ENCODE results near the gene ZNF275.
A peak's percentile ranks its signal among the peaks of the same experiment; 100 is the strongest.

ZNF275 gene

DNA sequence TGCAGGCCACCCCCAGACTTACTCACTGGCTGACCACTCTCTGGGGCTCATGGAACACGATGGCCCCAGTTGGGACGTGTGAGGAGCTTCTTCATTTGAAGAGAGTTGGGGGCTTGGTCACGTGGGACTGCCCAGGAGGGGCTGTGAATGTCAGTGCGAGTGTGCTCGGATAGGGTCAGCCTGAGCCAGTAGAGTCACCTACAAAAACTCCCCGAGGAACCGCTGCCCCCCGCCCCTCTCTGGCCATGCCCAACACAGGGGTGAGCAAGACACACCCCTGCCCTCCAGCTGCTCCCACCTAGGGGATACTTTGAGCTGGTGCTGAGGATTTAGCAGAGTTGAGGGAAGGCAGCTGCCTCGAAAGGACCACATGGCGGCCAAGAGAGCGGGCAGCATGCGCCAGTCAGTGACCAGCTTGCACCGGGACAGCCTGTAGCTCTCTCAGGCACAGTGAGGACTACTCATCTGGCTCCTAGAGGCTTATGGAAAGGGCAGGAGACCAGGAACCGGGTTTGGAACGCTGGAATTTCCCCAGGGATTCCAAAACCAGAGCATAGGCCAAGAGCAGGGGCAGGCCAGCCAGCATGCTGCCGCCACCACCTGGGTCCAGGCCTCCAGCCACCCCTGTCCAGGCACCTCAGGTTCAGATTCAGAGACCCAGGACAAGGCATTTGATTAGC is 58.8 kb downstream of the ZNF275 start:
- no peak for ATAC-seq (replicated peaks)
- DNase-seq, result no peak
- Mint-ChIP-seq H3K4me1 (ENCODE audit: low read depth in 2 of 2) (peaks cover 0 to 9% of the 10 kb centered on the region in 2 donors), H3K9me3 (no peaks in the 10 kb centered on the region), H3K4me3 (no peak overlapping the region), H3K27ac (no peak overlapping the region), H3K27me3 (no peaks in the 10 kb centered on the region), H3K36me3 (ENCODE audit: insufficient read depth) (no peaks in the 10 kb centered on the region)

DNA sequence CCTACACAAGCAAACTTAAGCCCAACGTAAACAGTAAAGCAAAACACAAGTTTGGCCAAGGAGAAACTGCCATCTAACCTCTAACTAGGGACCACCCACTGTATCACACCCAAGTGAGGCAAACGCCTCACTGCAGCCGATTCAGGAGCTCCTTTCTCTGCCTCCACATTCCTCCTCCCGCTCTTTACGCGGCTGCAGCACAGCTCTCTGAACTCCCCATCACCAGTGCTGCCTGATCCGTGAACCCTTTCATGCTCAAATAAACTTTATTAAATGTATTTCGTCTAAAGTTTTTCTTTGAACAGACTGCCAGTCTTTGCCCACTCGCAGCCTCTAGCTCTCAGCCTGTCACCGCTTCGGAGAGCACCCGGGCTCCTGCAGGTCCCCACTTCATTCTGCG is 60.7 kb downstream of the ZNF275 start:
- Mint-ChIP-seq H3K9me3 (no peaks in the 10 kb centered on the region), H3K4me1 (ENCODE audit: low read depth in 2 of 2) (peaks cover 0 to 9% of the 10 kb centered on the region in 2 donors), H3K36me3 (ENCODE audit: insufficient read depth) (no peaks in the 10 kb centered on the region), H3K27me3 (no peaks in the 10 kb centered on the region), H3K4me3 (no peak overlapping the region), H3K27ac (no peak overlapping the region)
- DNase-seq (no peak), ATAC-seq (replicated peaks) (no peak)

DNA sequence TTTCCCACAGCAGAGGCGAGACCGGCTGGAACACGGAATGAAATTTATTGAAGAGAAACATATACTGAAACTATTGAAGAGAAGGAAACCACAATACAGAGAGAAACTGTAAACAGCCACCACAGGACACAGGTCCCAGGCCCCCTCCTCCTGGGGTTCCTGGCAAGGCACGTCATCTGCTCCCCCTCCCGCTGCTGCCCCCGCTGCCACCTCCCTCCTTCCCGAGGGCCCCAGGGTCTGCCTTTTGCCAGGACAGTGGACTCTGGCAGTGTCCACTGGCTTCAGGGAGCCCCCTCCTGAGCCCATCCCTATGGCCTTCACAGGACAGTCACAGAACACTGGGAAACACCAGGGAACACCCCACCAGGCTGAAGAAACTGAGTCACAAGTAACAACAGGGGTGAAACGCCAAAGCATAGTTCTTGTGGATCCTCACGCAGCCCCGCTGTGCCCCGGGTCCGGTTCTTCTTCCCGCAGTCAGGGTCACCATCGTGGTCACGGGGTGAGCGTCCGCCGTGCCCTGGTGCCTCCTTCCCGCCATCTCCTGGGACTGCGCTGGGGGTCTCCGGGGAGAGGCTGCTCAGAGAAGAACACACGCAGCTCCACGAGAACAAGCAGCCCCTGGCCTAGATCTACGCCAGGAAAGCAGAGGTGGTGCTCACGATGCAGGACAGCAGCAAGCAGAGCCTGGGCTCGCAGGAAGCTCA is 61.8 kb downstream of the ZNF275 start:
- Mint-ChIP-seq H3K27ac (peak overlapping the region in 1 of 2 donors; percentile 81), H3K4me3 (peak overlapping the region in 1 of 2 donors; percentile 6), H3K36me3 (ENCODE audit: insufficient read depth) (no peaks in the 10 kb centered on the region), H3K4me1 (ENCODE audit: low read depth in 2 of 2) (peaks cover 0 to 9% of the 10 kb centered on the region in 2 donors), H3K27me3 (no peaks in the 10 kb centered on the region), H3K9me3 (no peaks in the 10 kb centered on the region)
- ATAC-seq (replicated peaks), result no peak
- DNase-seq, result no peak

DNA sequence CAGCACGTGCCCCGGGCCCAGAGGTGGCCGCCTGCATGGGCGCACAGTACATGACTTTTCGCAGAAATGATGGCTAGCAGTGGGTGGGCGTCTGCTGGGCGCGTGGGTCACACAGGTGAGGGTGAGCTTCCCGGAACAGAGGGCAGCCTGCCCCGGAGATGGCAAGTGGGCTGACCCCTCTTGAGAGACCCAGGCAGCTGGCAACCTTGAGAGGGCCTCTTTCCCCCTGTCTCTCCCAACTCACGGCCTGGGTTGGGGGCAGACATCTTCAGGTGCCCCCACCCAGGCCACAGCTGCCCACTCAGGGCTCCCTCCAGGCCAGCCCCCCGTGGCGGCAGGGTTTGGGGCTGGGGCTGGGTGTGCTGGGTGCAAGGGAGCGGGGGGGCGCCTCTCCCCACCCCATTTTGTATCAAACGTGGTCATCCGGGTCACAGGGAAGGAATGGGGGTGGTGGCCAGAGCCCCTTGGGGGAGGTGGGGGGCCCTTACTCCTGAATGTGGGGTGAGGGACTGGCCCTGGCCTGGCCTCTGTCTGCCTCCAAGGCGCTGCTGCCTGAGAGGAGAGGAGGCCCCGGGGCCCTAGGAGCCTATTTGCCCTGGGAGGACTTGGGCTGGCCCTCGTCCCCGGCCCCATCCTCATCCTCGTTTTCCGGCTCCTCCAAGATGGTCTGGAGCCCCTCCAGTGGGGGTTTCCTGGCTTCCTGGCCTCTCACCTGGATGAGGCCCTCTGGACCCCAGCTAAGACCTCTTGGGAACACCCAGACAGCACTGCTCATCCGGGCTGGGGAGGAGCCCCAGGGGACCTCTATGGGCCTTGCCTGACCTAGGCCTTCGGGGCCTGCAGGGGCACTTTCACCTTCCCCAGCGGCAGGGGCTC is 62.6 kb downstream of the ZNF275 start:
- Mint-ChIP-seq H3K27ac (no peak overlapping the region), H3K36me3 (ENCODE audit: insufficient read depth) (no peaks in the 10 kb centered on the region), H3K4me3 (no peak overlapping the region), H3K4me1 (ENCODE audit: low read depth in 2 of 2) (peaks cover 0 to 9% of the 10 kb centered on the region in 2 donors), H3K27me3 (no peaks in the 10 kb centered on the region), H3K9me3 (no peaks in the 10 kb centered on the region)
- DNase-seq, result no peak
- no peak for ATAC-seq (replicated peaks)

DNA sequence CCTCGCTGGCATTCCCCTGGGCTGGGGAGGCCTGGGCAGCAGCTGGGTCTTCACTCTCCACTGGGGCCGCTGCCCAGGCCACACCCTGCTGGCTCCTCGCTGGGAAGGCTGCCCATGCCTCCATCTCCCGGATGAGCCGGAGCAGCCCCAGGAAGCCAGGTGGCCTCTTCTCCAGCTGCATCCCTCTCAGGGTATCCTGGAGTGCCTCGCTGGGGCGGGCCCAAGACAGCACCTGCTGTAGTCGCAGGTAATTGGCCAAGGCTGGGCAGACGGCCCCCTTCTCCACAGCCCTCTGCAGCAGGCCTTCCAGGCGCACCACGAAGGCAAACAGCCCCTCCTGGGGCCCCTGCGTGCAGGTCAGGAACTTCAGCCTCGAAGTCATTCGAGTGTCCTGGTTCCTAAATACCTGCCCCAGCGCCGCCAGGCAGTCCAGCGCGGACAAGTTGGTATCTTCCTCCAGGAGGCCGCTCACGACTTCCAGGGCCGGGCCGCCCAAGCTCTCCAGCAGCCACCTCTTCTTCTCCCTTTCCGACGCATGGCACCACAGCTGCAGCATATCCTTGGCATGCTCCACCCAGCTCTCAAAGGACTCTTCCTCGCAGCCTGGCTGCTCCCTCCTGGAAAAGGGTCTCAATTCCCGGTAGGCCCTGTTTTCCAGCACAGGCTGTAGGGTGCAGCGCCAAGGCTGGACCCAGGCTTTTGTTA is 63.5 kb downstream of the ZNF275 start:
- Mint-ChIP-seq H3K9me3 (no peaks in the 10 kb centered on the region), H3K27ac (no peak overlapping the region), H3K27me3 (no peaks in the 10 kb centered on the region), H3K4me3 (no peak overlapping the region), H3K36me3 (ENCODE audit: insufficient read depth) (no peaks in the 10 kb centered on the region), H3K4me1 (ENCODE audit: low read depth in 2 of 2) (peaks cover 0 to 9% of the 10 kb centered on the region in 2 donors)
- no peak for ATAC-seq (replicated peaks)
- no peak for DNase-seq

DNA sequence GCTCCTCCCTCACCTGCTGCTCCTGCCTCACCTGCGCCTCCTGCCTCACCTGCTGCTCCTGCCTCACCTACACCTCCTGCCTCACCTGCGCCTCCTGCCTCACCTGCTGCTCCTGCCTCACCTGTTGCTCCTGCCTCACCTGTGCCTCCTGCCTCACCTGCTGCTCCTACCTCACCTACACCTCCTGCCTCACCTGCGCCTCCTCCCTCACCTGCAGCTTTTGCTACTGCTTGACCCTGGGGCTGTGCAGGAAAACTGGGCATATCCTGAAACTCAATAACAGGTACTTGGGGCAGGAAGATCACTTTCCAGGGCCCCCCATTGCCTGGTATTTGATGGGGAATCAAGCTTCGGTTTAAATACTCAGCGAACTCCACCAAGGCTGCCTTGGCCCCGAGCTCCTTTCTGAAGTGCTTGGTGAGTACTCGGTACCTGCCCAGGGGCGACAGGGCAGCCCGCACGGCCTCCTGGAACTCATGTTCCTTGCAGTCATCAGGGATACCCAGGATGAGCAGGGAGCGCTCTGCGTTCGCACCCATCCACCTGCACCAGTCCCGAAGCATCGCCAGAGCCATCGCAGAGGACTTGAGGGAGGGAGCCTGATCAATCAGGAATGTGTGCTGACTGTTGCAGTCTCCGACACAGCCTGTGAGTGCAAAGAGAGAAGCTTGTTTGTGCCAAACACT is 64.5 kb downstream of the ZNF275 start:
- DNase-seq (no peak), ATAC-seq (replicated peaks) (no peak)
- Mint-ChIP-seq H3K9me3 (no peaks in the 10 kb centered on the region), H3K36me3 (ENCODE audit: insufficient read depth) (no peaks in the 10 kb centered on the region), H3K27ac (no peak overlapping the region), H3K4me3 (no peak overlapping the region), H3K4me1 (ENCODE audit: low read depth in 2 of 2) (peaks cover 0 to 9% of the 10 kb centered on the region in 2 donors), H3K27me3 (no peaks in the 10 kb centered on the region)

DNA sequence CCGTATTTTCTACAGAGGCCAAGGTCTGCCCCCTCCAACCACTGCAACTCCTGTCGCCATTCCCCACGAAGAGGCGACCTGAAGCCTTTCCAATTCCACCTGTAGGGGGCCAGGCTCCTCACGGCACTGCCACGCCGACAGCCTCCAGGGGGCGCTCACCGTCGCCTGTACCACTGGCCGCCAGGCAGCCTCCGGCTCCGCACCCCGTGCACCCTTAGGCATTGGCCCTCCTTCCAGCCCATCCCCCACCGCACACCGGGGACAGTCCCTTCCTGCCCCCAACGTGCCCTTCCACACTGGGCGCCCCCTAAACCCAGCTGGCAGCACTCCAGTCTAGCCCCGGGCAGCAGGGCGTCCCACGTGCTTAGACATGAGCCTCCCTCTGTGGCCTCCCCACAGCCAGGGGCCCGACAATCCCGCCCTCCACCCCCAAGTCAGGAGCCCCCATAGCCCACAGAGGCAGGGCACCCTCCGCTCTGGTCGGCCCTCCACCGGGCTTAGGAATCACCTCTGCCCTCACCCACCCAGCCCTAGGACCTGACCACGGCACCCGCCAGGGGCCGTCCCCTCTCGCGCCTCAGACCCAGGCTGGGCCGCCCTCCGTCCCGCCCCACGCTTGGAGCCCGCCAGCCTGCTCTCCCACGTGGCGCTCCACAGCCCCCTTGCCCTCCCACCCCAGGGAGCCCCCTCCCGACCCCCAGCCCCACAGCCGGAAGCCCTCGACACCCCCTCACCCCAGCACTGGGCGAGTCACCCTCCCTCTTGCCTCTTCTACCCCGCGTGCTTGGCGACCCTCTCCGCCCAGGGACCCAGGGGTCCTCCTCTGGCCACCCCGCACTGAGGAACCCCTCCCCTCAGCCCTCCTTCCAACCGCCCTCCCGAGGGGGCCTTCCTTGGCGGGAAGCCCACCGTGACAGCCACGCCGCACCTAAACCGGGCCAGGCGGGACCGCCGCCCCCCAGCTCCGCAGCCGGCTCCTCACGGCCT is 66.5 kb downstream of the ZNF275 start:
- ATAC-seq (replicated peaks) (peak; percentile 79), DNase-seq (peak; percentile 30 to 49 (median 48))
- peak overlapping the region in 1 of 2 donors; percentile 67 for H3K27ac Mint-ChIP-seq
- H3K4me1 Mint-ChIP-seq (ENCODE audit: low read depth in 2 of 2), result peaks cover 0 to under 1% of the 10 kb centered on the region in 2 donors
- no peaks in the 10 kb centered on the region for H3K9me3 Mint-ChIP-seq
- H3K4me3 Mint-ChIP-seq, result no peak overlapping the region
- H3K36me3 Mint-ChIP-seq (ENCODE audit: insufficient read depth), result no peaks in the 10 kb centered on the region
- no peaks in the 10 kb centered on the region for H3K27me3 Mint-ChIP-seq

DNA sequence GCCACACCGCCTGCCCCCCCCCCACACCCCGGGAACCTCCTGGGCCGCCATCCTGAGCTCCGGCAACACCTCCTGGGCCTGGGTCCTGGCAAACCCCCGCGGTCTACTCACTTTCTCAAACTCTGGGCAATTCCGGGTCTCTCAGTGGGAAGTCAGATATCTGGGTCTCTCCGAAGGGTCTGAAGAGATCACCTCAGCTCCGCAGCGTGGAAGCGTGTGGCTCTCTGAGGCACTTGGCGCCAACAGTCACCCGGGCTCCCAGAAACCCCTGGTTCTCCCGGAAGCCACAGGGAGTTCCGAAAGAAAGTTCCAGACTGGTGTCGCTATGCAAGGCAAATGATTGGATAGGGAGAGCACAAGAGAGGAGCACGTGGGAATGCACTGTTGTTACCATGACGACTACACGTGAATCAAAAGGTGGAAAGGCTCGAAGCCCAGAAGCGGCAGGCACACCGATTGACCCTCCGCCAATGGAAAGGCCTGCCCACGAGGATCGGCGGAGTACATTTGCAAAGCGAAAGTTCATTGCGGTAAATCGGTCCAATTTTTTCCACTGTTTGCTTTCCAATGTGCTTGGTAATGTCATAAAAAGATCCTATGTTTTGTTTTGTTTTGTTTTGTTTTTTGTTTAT is 67.3 kb downstream of the ZNF275 start, which contains the start of gene PNMA6E:
TSS of gene PNMA6E (minus strand) at position 218 of the 632 bp plus-strand sequence. CDS start 2,501 bp downstream, outside the sequence.
- Mint-ChIP-seq H3K27me3 (no peaks in the 10 kb centered on the region), H3K9me3 (no peaks in the 10 kb centered on the region), H3K4me1 (ENCODE audit: low read depth in 2 of 2) (no peaks in the 10 kb centered on the region), H3K36me3 (ENCODE audit: insufficient read depth) (no peaks in the 10 kb centered on the region), H3K27ac (no peak within 1 kb of the TSS), H3K4me3 (no peak within 1 kb of the TSS)
- no peak for ATAC-seq (replicated peaks)
- DNase-seq, result no peak
